Measurements from ENCODE around the gene STOX2.

GRCh38 chr4:184019667-184020623 lies 114.8 kb downstream of the STOX2 start:
- TF ChIP-seq CREB5 (CRISPR knock-in tag; IDR thresholded peaks at IDR 0.05; ENCODE audit: low read depth), result no peak
- TF ChIP-seq PPARA (CRISPR knock-in tag; IDR thresholded peaks at IDR 0.05; ENCODE audit: borderline replicate concordance), result no peak
- no peak for TF ChIP-seq ESRRG (CRISPR knock-in tag; IDR thresholded peaks at IDR 0.05)
- no peak for TF ChIP-seq POU6F1 (CRISPR knock-in tag; IDR thresholded peaks at IDR 0.05; ENCODE audit: borderline replicate concordance, low read depth)
- no peak for TF ChIP-seq ZC3H10 (CRISPR knock-in tag; IDR thresholded peaks at IDR 0.05)
- no peak for TF ChIP-seq GLIS3 (CRISPR knock-in tag; IDR thresholded peaks at IDR 0.05)
- no peak for TF ChIP-seq PATZ1 (CRISPR knock-in tag; IDR thresholded peaks at IDR 0.05; ENCODE audit: borderline replicate concordance)
- TF ChIP-seq ZNF70 (CRISPR knock-in tag; IDR thresholded peaks at IDR 0.05), result no peak
- TF ChIP-seq ARNTL (CRISPR knock-in tag; IDR thresholded peaks at IDR 0.05; ENCODE audit: borderline replicate concordance, low read depth), result no peak
- no peak for TF ChIP-seq CSDC2 (CRISPR knock-in tag; IDR thresholded peaks at IDR 0.05)
- TF ChIP-seq CSRNP3 (CRISPR knock-in tag; IDR thresholded peaks at IDR 0.05), result no peak

Data from SK-N-SH treated with all-trans-retinoic acid at 6 μM for 48 hours (cell line).